ENCODE data around the gene ADAMTS3.

GRCh38 chr4:72325215-72325614, 243.8 kb downstream of the ADAMTS3 start:
- TF ChIP-seq POLR2A (IDR thresholded peaks at IDR 0.05): no peak
- TF ChIP-seq CTCF (IDR thresholded peaks at IDR 0.05 in 4 of 5, conservative IDR thresholded peaks at IDR 0.05 in 1 of 5): no peak
